ENCODE data around the gene TSN. TPM values are rescaled to one million over a fixed set of nuclear protein-coding genes. Genes with fewer than 3 reads are reported as not detected.

TSN gene
- total RNA-seq, 1 experiment from 2014 or later, result 102 TPM

- TF ChIP-seq CTCF (conservative IDR thresholded peaks at IDR 0.05), result no peak
- Histone ChIP-seq H3T11ph (ENCODE audit: low read length) (no peak overlapping the region), H4K5ac (ENCODE audit: insufficient read length, low read depth, low read length) (no peak overlapping the region), H3K79me2 (ENCODE audit: insufficient read depth, low read length) (no peaks in the 10 kb centered on the region), H3K9me3 (ENCODE audit: control insufficient read depth, low read depth, low read length) (no peaks in the 10 kb centered on the region), H4K20me1 (ENCODE audit: control insufficient read depth, insufficient read depth, insufficient read length) (no peaks in the 10 kb centered on the region), H2BK15ac (ENCODE audit: low read depth, low read length) (no peak overlapping the region), H2BK20ac (ENCODE audit: low read depth, low read length, poor library complexity, severe bottlenecking) (peak overlapping the region; percentile 45), H3K4me1 (ENCODE audit: insufficient read depth, low read length) (peaks cover 18% of the 10 kb centered on the region), H3K14ac (ENCODE audit: insufficient read depth, low read length) (no peak overlapping the region), H3K9ac (ENCODE audit: extremely low read depth, insufficient read length, low read length) (peak overlapping the region; percentile 30), H3K79me1 (ENCODE audit: insufficient read depth, low read depth, low read length, poor library complexity, severe bottlenecking) (no peaks in the 10 kb centered on the region), H3K4ac (ENCODE audit: low read depth, low read length) (no peak overlapping the region), H2BK12ac (ENCODE audit: insufficient read length, low read depth, low read length) (no peak overlapping the region), H3K18ac (ENCODE audit: insufficient read length, low read depth, low read length) (no peak overlapping the region), H2AFZ (ENCODE audit: low read length) (no peak overlapping the region), H4K91ac (ENCODE audit: insufficient read length, low read depth, low read length) (no peak overlapping the region), H2BK5ac (ENCODE audit: insufficient read length, low read length) (peak overlapping the region; percentile 64), H3K23me2 (ENCODE audit: insufficient read length, low read depth, low read length, poor library complexity, severe bottlenecking) (no peaks in the 10 kb centered on the region), H3K4me2 (ENCODE audit: insufficient read depth, insufficient read length, low read length) (peak overlapping the region; percentile 65), H3K27ac (ENCODE audit: insufficient read length, low read depth, low read length) (peak overlapping the region; percentile 94), H3K23ac (ENCODE audit: insufficient read length, low read depth, low read length) (no peak overlapping the region), H2BK120ac (ENCODE audit: low read depth, low read length, poor library complexity, severe bottlenecking) (no peak overlapping the region), H2AK5ac (ENCODE audit: insufficient read length, low read length) (no peak overlapping the region), H3K27me3 (ENCODE audit: insufficient read depth, low read length) (no peaks in the 10 kb centered on the region), H4K8ac (replicated peaks; ENCODE audit: insufficient read length, low read depth, low read length) (no peak overlapping the region), H3K56ac (ENCODE audit: insufficient read length, low read depth, low read length) (no peak overlapping the region)
- no peak for DNase-seq
- Mint-ChIP-seq H3K27ac (peak overlapping the region; percentile 90 to 98 (median 97)), H3K4me3 (peak overlapping the region in 1 of 2 experiments; percentile 33; a peak in 4 of 5 replicates), H3K9me3 (peaks cover 5 to 6% of the 10 kb centered on the region in 2 experiments; a peak in 3 of 5 replicates), H3K27me3 (ENCODE audit: low read depth) (no peaks in the 10 kb centered on the region), H3K4me1 (peaks cover 29 to 44% of the 10 kb centered on the region in 2 experiments), H3K36me3 (ENCODE audit: insufficient read depth in 1 of 3, low read depth in 3 of 3) (peaks cover 0 to 3% (median 0%) of the 10 kb centered on the region in 3 experiments; a peak in 2 of 7 replicates)
- WGBS (ENCODE audit: extremely low coverage, insufficient read length, low lambda C conversion rate), result no CpG with 5 or more reads among the region's 3 CpGs
These were observed 49.7 kb downstream of the TSN start for GRCh38 chr2:121804997-121805765.
